LHCN-M2 (cell line): ENCODE data around the gene C7orf25. TPM values are rescaled to one million over a fixed set of nuclear protein-coding genes. Genes with fewer than 3 reads are reported as not detected.
A peak's percentile ranks its signal among the peaks of the same experiment; 100 is the strongest.
"Not testable (repeated sequence)": the region's sequence is repeated elsewhere in the genome, so short reads cannot be mapped to it uniquely, and the experiment has no call there.

Experiments
- DNase-seq: peaks from one replicate; pipeline ENCODE4 v3.0.0-alpha.2; 2012; ENCODE audit warnings: low read depth
- total RNA-seq: library from RNA; depleted of rRNA; stranded (reverse); fragments of >200 nt; gene quantifications from 2 replicates; pipeline ENCODE4 v1.2.3, GENCODE V29; 2014

C7orf25 gene
- total RNA-seq, 1 experiment from 2014 or later, result 23.0 TPM

GRCh38 chr7:42929449-42929848 lies 17.6 kb upstream of the C7orf25 start:
- DNase-seq, result no peak

DNA sequence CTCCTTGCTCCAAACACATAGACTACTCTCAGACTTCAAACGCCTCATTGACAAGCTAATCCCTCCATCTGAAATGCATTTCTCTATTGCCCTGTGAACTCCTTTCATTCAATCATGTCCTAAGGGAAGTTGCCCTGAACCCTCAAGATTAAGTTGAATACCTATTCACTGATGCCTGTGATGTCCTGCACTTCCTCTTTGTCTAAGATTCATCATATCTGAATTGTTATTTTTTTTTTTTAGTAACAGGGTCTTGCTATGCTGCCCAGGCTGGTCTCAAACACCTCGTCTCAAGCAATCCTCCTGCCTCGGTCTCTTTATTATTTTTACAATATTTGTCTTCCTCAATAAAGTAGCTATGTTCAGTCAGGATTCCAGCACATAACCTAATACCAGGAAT lies 16.9 kb upstream of the C7orf25 start:
- DNase-seq, result no peak

- DNase-seq, result no peak
Measured at GRCh38 chr7:42926204-42926603, 14.3 kb upstream of the C7orf25 start.

DNA sequence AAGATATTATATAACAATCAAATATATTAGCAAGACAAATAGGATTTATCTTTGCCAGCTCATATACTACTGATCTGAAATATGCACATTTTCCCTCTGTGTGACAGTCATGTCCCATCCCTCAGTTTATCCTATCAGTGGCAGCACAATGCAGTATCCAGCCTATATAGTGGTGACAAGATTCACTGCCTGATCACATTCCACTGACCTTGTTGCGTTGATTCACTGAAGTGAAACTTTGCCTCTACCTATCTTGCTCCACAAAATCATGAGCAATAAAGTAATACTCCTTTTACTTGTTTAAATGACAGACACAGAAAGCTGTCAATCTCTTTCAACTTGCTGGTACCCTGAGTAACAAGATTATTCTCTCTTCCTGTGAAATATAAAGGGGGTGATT lies 13.8 kb upstream of the C7orf25 start:
- no peak for DNase-seq

DNA sequence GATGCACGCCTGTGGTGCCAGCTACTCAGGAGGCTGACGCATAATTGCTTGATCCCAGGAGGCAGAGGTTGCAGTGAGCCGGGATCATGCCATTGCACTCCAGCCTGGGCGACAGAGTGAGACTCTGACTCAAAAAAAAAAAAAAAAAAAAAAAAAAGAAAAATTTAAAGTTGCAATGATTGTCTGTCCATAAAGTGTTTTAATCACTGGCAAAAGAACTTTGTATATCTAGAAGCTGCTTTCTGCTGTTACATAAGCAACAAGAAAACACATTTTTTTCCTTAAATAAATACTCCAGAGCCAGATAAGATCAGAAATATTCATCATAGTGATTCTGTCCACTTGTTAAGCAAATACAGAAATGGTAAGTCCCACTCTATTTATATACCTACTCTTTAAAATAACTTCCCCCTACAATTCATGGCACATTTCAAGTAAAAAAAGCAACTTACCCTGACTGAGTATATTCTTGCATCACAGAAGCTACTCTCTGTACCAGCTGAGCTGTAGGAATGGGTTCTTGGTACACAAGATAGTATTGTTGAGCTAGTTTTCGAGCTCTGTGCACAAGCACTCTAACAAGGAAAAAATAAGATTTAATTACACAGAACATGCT lies 12.5 kb upstream of the C7orf25 start:
- no peak for DNase-seq

GRCh38 chr7:42922017-42922753 lies 10.3 kb upstream of the C7orf25 start:
- no peak for DNase-seq

DNA sequence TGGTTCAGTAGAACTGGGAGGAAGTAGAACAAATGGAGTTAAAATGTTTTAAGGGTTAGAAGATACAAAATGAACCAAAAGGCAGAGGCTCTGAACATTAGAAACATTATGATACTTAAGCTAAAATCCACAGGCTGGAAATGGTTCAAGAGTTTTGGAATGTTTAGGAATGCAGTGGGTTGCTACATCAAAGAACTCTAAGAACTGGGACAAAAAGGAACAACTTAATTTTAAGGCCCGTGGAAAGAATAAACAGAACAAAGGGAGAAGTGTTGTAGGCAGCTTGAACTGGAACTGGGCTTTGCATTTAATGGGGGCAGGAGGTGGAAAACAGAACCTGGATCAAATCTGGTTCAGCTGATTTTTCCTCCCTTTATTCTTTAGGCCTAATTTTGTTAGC lies 3.5 kb upstream of the C7orf25 start:
- no peak for DNase-seq

DNA sequence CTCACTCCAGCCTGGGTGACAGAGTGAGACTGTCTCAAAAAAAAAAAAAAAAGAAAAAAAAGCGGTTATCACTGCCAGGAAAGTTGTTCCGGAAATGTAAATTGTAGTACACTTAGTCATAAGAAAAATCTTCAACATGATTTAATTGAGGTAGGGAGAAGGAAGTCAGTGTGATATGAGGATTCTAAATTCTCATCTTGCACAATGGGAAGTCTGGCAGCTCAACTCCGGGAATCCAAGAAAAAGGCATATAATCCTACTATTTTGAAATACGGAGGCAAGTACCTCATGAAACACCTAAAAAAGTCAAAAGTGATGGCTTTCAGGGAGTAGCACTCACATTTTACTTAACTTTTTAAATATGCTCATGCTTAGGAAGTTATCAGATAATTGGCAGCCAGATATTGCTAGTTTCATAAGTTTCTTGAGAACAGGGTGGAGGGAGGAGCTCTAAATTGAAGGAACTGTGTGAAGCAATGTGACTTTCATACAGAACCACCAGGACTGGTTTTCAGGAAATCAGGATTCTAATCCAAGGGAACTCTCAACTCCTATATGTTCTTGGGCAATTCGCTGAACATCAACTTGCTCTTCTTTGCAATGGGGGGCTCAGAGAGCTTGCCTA lies 2.7 kb upstream of the C7orf25 start:
- peak; percentile 35 for DNase-seq

DNA sequence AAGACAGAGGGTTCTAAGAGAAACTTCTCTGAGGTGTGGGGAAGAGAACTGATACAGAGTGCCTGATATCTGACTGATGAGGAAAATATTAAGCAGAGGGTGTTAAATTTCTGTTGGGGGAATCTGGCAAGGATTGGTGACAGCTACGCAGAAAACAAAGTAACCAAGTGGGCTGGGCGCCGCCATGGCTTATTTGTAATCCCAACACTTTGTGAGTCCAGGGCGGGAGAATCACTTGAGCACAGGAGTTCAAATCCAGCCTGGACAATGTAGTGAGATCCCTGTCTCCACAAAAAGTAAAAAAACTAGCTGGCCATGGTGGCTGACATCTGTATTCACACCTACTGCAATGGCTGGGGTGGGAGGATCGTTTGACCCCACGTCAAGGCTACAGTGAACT lies 2.1 kb upstream of the C7orf25 start:
- no peak for DNase-seq

- DNase-seq, result no peak
Measured at GRCh38 chr7:42913591-42913990, 1.7 kb upstream of the C7orf25 start.

GRCh38 chr7:42910306-42910705 lies 1.6 kb downstream of the C7orf25 start:
- DNase-seq, result no peak

DNA sequence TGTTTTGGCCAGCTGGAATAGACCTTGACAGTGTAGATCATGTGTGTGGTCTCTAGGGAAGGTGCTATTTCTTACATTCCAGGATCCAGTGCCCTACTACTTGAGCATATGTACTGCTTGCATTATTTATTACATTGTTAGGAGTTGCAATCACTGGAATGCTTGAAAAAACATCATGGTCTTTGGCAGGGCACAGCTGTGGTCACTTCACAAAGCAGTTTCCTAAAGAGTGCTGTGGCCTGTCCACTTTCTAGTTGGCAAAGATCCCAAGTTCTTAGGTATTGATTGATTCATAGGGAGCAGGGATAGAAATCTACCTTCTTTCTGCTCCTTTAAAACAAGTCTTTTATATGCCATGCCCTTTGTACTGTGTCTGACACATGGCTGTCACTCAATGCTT lies 4.6 kb downstream of the C7orf25 start:
- DNase-seq, result peak; percentile 43

DNA sequence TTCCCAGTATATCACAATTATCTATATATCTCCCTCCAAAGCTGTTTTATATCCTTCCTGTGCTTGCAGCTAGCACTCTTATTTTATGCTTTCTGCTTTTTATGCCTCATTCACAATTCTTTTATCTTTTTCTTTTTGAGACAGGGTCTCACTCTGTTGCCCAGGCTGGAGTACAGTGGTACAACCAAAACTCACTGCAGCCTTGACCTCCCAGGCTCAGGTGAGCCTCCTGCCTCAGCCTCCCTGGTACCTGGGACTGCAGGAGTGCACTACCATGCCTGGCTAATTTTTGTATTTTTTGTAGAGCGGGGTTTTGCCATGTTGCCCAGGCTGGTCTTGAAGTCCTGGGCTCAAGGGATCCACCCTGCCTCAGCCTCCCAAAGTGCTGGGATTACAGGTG lies 5.7 kb downstream of the C7orf25 start:
- DNase-seq, result no peak

GRCh38 chr7:42902331-42902730 lies 9.5 kb downstream of the C7orf25 start:
- DNase-seq, result no peak

DNA sequence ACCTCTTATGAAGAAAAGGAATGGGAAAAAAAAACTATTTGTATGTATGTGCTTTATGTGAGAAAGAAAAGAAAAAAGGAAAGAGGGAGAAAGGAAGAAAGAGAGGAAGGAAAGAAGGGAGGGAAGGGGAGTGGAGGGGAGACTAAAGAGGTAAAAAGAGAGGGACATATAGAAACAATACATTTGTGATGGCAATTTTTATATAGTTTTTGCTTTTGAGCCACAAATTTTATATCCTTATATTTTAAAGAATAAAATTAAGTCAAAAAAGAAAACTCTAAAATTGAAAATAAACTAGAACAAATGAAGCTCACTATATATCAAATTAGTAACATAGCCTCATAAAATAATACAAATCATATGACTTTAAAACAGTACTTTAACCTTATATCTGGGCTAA lies 11.0 kb downstream of the C7orf25 start:
- no peak for DNase-seq

DNA sequence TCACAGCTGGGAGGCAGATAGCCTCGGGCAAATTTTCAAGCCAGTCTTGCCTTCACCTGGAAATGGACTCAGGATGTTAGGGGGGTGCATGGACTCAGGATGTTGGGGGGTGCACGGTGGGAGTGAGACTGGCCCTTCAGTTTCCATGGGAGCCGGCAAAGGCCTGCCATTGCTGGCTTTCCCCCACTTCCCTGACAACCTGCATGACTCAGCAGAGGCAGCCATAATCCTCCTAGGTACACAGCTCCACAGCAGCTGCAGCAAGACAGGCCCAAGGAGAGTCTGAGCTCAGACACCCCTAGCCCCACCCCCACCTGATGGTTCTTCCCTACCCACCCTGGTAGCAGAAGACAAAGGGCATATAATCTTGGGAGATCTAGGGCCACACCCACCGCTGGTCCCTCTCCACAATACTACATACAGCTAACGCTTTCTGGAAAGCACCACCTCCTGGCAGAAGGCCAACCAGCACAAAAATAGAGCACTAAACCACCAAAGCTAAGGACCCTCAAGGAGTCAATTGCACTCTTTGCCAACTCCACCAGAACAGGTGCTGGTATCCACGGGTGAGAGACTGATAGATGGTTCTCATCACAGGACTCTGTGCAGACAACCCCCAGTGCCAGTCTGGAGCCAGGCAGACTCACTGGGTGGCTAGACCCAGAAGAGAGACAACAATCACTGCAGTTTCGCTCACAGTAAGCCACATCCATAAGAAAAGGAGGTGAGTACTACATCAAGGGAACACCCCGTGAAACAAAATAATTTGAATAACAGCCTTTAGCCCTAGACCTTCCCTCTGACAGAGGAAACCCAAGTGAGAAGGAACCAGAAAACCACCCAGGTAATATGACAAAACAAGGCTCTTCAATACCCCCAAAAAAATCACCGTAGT lies 18.3 kb downstream of the C7orf25 start:
- DNase-seq, result no peak

GRCh38 chr7:42886893-42887505 lies 24.9 kb downstream of the C7orf25 start:
- DNase-seq, result no peak

DNA sequence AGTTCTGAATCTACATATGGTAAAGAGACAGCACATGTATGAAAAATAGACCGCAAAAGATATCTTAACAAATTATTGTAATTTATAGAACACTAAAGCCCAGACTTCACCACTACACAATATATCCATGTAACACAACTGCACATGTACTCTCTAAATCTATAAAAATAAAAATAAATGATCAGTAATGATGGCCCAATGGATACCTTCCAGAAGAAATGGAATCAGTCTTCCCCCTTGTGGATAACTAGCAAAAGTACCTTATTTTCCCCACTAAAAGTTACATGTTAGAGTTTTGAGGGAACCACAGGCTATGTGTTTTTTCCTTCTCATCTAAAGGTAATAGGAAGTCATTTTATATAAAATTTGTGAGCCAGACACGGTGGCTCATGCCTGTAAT lies 25.7 kb downstream of the C7orf25 start:
- DNase-seq, result no peak

GRCh38 chr7:42885183-42885582 lies 26.7 kb downstream of the C7orf25 start:
- not testable (repeated sequence) for DNase-seq

DNA sequence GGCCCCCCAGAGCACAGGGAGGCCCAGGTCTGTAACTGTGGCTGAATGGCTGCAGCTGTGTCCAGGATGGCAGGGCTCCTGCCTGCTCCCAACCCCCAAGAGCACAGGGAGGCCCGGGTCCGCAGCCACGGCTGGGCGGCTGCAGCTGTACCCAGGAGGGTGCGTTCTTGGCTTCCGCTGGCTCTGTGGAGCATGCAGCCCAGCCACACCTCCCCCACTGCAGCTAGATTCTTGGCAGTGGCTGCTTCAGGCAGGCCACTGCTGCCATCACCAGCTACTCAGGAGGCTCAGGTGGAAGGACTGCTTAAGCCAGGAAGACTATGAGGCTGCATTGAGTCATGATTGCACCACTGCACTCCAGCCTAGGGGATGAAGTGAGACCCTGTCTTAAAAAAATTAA lies 27.9 kb downstream of the C7orf25 start:
- no peak for DNase-seq

DNA sequence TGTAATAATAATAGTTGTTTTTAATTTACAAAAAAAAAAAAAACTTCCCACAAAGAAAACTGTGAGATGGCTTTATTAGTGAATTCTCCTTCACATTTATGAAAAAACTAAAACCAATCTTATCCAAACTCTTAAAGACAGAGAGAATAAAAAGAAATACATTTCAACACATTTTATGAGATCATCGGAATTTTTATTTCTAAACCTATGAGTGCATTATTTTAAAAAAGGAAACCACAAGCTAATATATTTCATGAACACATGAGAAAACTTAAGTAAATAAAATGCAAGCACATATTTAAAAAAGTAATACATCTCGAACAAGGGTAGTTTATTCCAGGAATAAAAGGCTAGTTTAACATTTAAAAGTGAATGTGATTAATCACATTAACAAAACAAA lies 31.5 kb downstream of the C7orf25 start:
- DNase-seq, result no peak

DNA sequence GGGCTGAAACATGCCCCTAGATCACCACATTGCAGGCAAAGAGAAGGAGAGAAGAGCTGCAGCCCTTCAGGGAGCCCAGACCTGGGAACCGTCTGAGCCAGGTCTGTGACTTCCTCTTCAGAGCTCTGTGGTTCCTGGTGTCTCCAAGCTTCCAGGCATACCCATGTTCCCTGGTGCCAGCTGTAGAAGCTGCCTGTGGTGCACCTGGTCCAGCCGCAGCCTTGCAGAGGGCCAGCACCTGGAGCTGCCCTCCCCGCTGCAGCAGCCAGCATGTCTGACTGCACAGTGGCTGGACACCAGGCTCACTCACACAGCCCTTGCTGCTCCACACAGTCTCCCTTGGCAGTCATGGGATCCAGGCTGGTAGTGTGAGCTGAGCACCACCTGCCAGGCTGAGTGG lies 33.6 kb downstream of the C7orf25 start:
- DNase-seq, result no peak
